Measurements from ENCODE around the gene RBM4B. TPM values are rescaled to one million over a fixed set of nuclear protein-coding genes. Genes with fewer than 3 reads are reported as not detected.

RBM4B gene
- total and polyA plus RNA-seq, 2 of the 4 experiments (the other 2 are of a cell fraction), result 23.1 to 26.7 TPM

GRCh38 chr11:66721939-66722338 is 44.3 kb upstream of the RBM4B start:
- dilution Hi-C loops (cut with HindIII; ENCODE audit: low sequenced_read_pairs, unreplicated experiment), result no loop called here
- H3K23ac ChIP-seq (ENCODE audit: low read depth, low read length), result no peak overlapping the region
- no peak overlapping the region for H3K56ac ChIP-seq (ENCODE audit: extremely low read depth, insufficient read depth, low read length)
- ATAC-seq (ENCODE audit: low read depth) (no peak), DNase-seq (no peak)
- no peak overlapping the region for H2BK15ac ChIP-seq (ENCODE audit: low read depth, low read length)
- no peak overlapping the region for H4K5ac ChIP-seq (ENCODE audit: low read depth, low read length)
- ChIA-PET CTCF (no interaction called here), POLR2A (ENCODE audit: unreplicated experiment) (interaction anchor here (0.6 kb wide), 1 partner anchor 270 kb away, joined by 3 read pairs; no protein-coding TSS in a partner anchor)
- no peaks in the 10 kb centered on the region for H3K79me1 ChIP-seq (ENCODE audit: low read depth in 1 of 2, low read length in 2 of 2)
- no peak overlapping the region for H2AK5ac ChIP-seq (ENCODE audit: low read depth, low read length)
- H3K36me3 ChIP-seq (ENCODE audit: control insufficient read depth, insufficient read depth, low read length), result no peaks in the 10 kb centered on the region
- peaks cover 2% of the 10 kb centered on the region; the same call in 1 of the 2 replicates for H3K4me1 ChIP-seq (ENCODE audit: control insufficient read depth, insufficient read depth, low read length)
- intact Hi-C loops (cut with micrococcal nuclease), result no loop called here
- no TSS peak for BruUV-seq (replicated peaks)
- H3K4me3 ChIP-seq (ENCODE audit: insufficient read depth, low read depth, low read length), result no peak overlapping the region
- H2BK20ac ChIP-seq (ENCODE audit: low read depth, low read length), result no peak overlapping the region
- 90% methylated on average over 3 of the region's 9 CpGs; no CpG with 5 or more reads in 1 of the 2 experiments for WGBS, 2 experiments (ENCODE audit: extremely low coverage in 2 of 2, insufficient read length in 1 of 2)
- no peak overlapping the region for H2AK9ac ChIP-seq (replicated peaks; ENCODE audit: low read depth, low read length, poor library complexity)
- H3K27ac ChIP-seq (ENCODE audit: insufficient read depth, low read length), result no peak overlapping the region
- peaks cover 31% of the 10 kb centered on the region for H3K27me3 ChIP-seq (ENCODE audit: control insufficient read depth, insufficient read depth, low read length)
- no peak overlapping the region for H4K91ac ChIP-seq (ENCODE audit: insufficient read depth, low read depth, low read length)
- H3K18ac ChIP-seq (ENCODE audit: low read depth, low read length), result no peak overlapping the region
- H3K9me1 ChIP-seq (ENCODE audit: insufficient read depth, low read length), result no peaks in the 10 kb centered on the region; the same call in 1 of the 2 replicates
- no peak overlapping the region for H3K4ac ChIP-seq (ENCODE audit: low read depth, low read length)
- no peaks in the 10 kb centered on the region for H3K9me3 ChIP-seq (ENCODE audit: control insufficient read depth, insufficient read depth, low read length)
- H4K8ac ChIP-seq (ENCODE audit: low read depth in 2 of 2, low read length in 2 of 2), result no peak overlapping the region
- H4K20me1 ChIP-seq (ENCODE audit: insufficient read depth, low read length), result no peaks in the 10 kb centered on the region
- H3K9ac ChIP-seq (ENCODE audit: low read depth, low read length), result no peak overlapping the region
- no peak overlapping the region for H3K14ac ChIP-seq (replicated peaks; ENCODE audit: low read depth, low read length)
- TF ChIP-seq MAZ (IDR thresholded peaks at IDR 0.05; ENCODE audit: borderline replicate concordance, low read depth, low read length), result no peak
- no peak for TF ChIP-seq FOS (IDR thresholded peaks at IDR 0.05; ENCODE audit: low read depth, low read length)
- no peak for TF ChIP-seq NFE2L2 (IDR thresholded peaks at IDR 0.05; ENCODE audit: low read depth, low read length)
- no peak for TF ChIP-seq MXI1 (IDR thresholded peaks at IDR 0.05; ENCODE audit: borderline replicate concordance, low read depth, low read length)
- no peak for TF ChIP-seq CHD1 (IDR thresholded peaks at IDR 0.05; ENCODE audit: low read depth, low read length)
- TF ChIP-seq MAFK (IDR thresholded peaks at IDR 0.05; ENCODE audit: low read depth, low read length), result no peak
- TF ChIP-seq CEBPB (IDR thresholded peaks at IDR 0.05; ENCODE audit: low read depth, low read length), result no peak
- no peak for TF ChIP-seq RFX5 (IDR thresholded peaks at IDR 0.05; ENCODE audit: low read depth, low read length)
- TF ChIP-seq BHLHE40 (IDR thresholded peaks at IDR 0.05; ENCODE audit: low read depth, low read length), result no peak
- no peak for TF ChIP-seq ELK1 (IDR thresholded peaks at IDR 0.05; ENCODE audit: borderline replicate concordance, low read depth, low read length)
- TF ChIP-seq USF2 (IDR thresholded peaks at IDR 0.05; ENCODE audit: low read depth, low read length), result no peak
- no peak for TF ChIP-seq POLR2A (IDR thresholded peaks at IDR 0.05; ENCODE audit: low read depth, low read length)
- TF ChIP-seq SMC3 (IDR thresholded peaks at IDR 0.05; ENCODE audit: low read depth, low read length), result no peak
- TF ChIP-seq RCOR1 (IDR thresholded peaks at IDR 0.05; ENCODE audit: insufficient replicate concordance, low read length), result no peak
- no peak for TF ChIP-seq CTCF (conservative IDR thresholded peaks at IDR 0.05; ENCODE audit: low read depth, low read length)
- H3K4me2 ChIP-seq (ENCODE audit: low read depth, low read length), result no peak overlapping the region
- H2BK5ac ChIP-seq (ENCODE audit: low read depth, low read length, poor library complexity, severe bottlenecking), result no peak overlapping the region
- in situ Hi-C loops (cut with MboI; ENCODE audit: low sequenced_read_pairs), result no loop called here
- H2BK120ac ChIP-seq (ENCODE audit: low read depth, low read length), result no peak overlapping the region
- no peak overlapping the region for H2AFZ ChIP-seq (replicated peaks; ENCODE audit: low read length, poor library complexity)
